HEK293 (cell line): Measurements from ENCODE around the gene DMPK.

Experiments used
- IKZF3 ChIP-seq: fragments of 450-650 bp; IDR thresholded peaks from 2 replicates; pipeline ENCODE4 v1.5.0; 2018; ENCODE audit warnings: missing biosample characterization, mild to moderate bottlenecking, missing genetic modification characterization, moderate library complexity
- MEIS1 ChIP-seq: sonication (generic); formaldehyde crosslinking; IDR thresholded peaks from 2 replicates; pipeline ENCODE4 v1.8.1; 2022; ENCODE audit warnings: missing genetic modification reagents, mild to moderate bottlenecking, borderline replicate concordance
- SCRT2 ChIP-seq: fragments of 450-650 bp; formaldehyde crosslinking; IDR thresholded peaks from 2 replicates; pipeline ENCODE4 v1.5.1; 2016; ENCODE audit warnings: missing biosample characterization, missing genetic modification characterization
- SP3 ChIP-seq: fragments of 450-650 bp; formaldehyde crosslinking; IDR thresholded peaks from 2 replicates; pipeline ENCODE4 v1.5.1; 2016; ENCODE audit warnings: missing biosample characterization, missing genetic modification characterization
- ZBTB20 ChIP-seq: fragments of 450-650 bp; formaldehyde crosslinking; IDR thresholded peaks from 2 replicates; pipeline ENCODE4 v1.5.1; 2016; ENCODE audit warnings: missing biosample characterization, missing genetic modification characterization
- ZBTB26 ChIP-seq: fragments of 450-650 bp; formaldehyde crosslinking; optimal IDR thresholded peaks from 2 replicates; pipeline ENCODE3; 2016; ENCODE audit warnings: missing biosample characterization, mild to moderate bottlenecking, missing genetic modification characterization
- ZFP3 ChIP-seq: fragments of 450-650 bp; formaldehyde crosslinking; IDR thresholded peaks from 2 replicates; pipeline ENCODE4 v1.5.1; 2016; ENCODE audit warnings: low read depth, missing biosample characterization, missing genetic modification characterization
- ZFP69B ChIP-seq: fragments of 450-650 bp; formaldehyde crosslinking; IDR thresholded peaks from 2 replicates; pipeline ENCODE4 v1.5.1; 2016; ENCODE audit warnings: missing biosample characterization, missing genetic modification characterization
- ZIC2 ChIP-seq: fragments of 450-650 bp; formaldehyde crosslinking; IDR thresholded peaks from 2 replicates; pipeline ENCODE4 v1.5.1; 2016; ENCODE audit warnings: missing biosample characterization, missing genetic modification characterization
- ZNF132 ChIP-seq: fragments of 450-650 bp; formaldehyde crosslinking; IDR thresholded peaks from 2 replicates; pipeline ENCODE4 v1.5.1; 2017; ENCODE audit warnings: missing biosample characterization, missing genetic modification characterization, borderline replicate concordance
- ZNF157 ChIP-seq: fragments of 450-650 bp; formaldehyde crosslinking; IDR thresholded peaks from 2 replicates; pipeline ENCODE4 v1.5.1; 2016; ENCODE audit warnings: missing biosample characterization, missing genetic modification characterization
- ZNF26 ChIP-seq: fragments of 450-650 bp; formaldehyde crosslinking; IDR thresholded peaks from 2 replicates; pipeline ENCODE4 v1.5.1; 2016; ENCODE audit warnings: missing biosample characterization, missing genetic modification characterization
- ZNF302 ChIP-seq: fragments of 450-650 bp; formaldehyde crosslinking; IDR thresholded peaks from 2 replicates; pipeline ENCODE4 v1.5.1; 2016; ENCODE audit warnings: missing biosample characterization, missing genetic modification characterization, low read depth
- ZNF394 ChIP-seq: fragments of 450-650 bp; formaldehyde crosslinking; IDR thresholded peaks from 2 replicates; pipeline ENCODE4 v1.5.1; 2016; ENCODE audit warnings: missing biosample characterization, missing genetic modification characterization, mild to moderate bottlenecking, moderate library complexity, borderline replicate concordance
- ZNF423 ChIP-seq: fragments of 450-650 bp; formaldehyde crosslinking; IDR thresholded peaks from 2 replicates; pipeline ENCODE4 v1.5.1; 2016; ENCODE audit warnings: missing biosample characterization, missing genetic modification characterization
- ZNF48 ChIP-seq: fragments of 450-650 bp; formaldehyde crosslinking; IDR thresholded peaks from 2 replicates; pipeline ENCODE4 v1.5.1; 2016; ENCODE audit warnings: missing biosample characterization, missing genetic modification characterization
- ZNF501 ChIP-seq: fragments of 450-650 bp; formaldehyde crosslinking; IDR thresholded peaks from 2 replicates; pipeline ENCODE4 v1.5.1; 2016; ENCODE audit warnings: missing biosample characterization, missing genetic modification characterization
- ZNF529 ChIP-seq: fragments of 450-650 bp; formaldehyde crosslinking; IDR thresholded peaks from 2 replicates; pipeline ENCODE4 v1.5.1; 2017; ENCODE audit warnings: missing genetic modification characterization, missing biosample characterization; ENCODE audit not compliant: insufficient replicate concordance
- ZNF658 ChIP-seq: fragments of 450-650 bp; formaldehyde crosslinking; IDR thresholded peaks from 2 replicates; pipeline ENCODE4; 2016; ENCODE audit warnings: missing biosample characterization, missing genetic modification characterization
- ZNF768 ChIP-seq: fragments of 450-650 bp; formaldehyde crosslinking; IDR thresholded peaks from 2 replicates; pipeline ENCODE4 v1.5.1; 2018; ENCODE audit warnings: missing biosample characterization, mild to moderate bottlenecking, missing genetic modification characterization
- ZNF776 ChIP-seq: fragments of 450-650 bp; formaldehyde crosslinking; IDR thresholded peaks from 2 replicates; pipeline ENCODE4 v1.5.0; 2017; ENCODE audit warnings: missing biosample characterization, missing genetic modification characterization, borderline replicate concordance
- TF ChIP-seq, protein P1 (sequence below): IDR thresholded peaks from 2 replicates; pipeline ENCODE4 v1.6.1; 2011; ENCODE audit warnings: mild to moderate bottlenecking, low read depth, low read length, borderline replicate concordance
- TF ChIP-seq, protein P2 (sequence below): fragments of 450-650 bp; IDR thresholded peaks from 2 replicates; pipeline ENCODE4 v1.5.1; 2018; ENCODE audit warnings: missing biosample characterization, mild to moderate bottlenecking, missing genetic modification characterization
- TF ChIP-seq, protein P3 (sequence below): fragments of 450-650 bp; formaldehyde crosslinking; IDR thresholded peaks from 2 replicates; pipeline ENCODE4 v1.5.1; 2016; ENCODE audit warnings: missing biosample characterization, missing genetic modification characterization
- TF ChIP-seq, protein P4 (sequence below): fragments of 450-650 bp; formaldehyde crosslinking; IDR thresholded peaks from 2 replicates; pipeline ENCODE4 v1.5.1; 2016; ENCODE audit warnings: missing biosample characterization, missing genetic modification characterization, low read depth

Gene DMPK

DNA sequence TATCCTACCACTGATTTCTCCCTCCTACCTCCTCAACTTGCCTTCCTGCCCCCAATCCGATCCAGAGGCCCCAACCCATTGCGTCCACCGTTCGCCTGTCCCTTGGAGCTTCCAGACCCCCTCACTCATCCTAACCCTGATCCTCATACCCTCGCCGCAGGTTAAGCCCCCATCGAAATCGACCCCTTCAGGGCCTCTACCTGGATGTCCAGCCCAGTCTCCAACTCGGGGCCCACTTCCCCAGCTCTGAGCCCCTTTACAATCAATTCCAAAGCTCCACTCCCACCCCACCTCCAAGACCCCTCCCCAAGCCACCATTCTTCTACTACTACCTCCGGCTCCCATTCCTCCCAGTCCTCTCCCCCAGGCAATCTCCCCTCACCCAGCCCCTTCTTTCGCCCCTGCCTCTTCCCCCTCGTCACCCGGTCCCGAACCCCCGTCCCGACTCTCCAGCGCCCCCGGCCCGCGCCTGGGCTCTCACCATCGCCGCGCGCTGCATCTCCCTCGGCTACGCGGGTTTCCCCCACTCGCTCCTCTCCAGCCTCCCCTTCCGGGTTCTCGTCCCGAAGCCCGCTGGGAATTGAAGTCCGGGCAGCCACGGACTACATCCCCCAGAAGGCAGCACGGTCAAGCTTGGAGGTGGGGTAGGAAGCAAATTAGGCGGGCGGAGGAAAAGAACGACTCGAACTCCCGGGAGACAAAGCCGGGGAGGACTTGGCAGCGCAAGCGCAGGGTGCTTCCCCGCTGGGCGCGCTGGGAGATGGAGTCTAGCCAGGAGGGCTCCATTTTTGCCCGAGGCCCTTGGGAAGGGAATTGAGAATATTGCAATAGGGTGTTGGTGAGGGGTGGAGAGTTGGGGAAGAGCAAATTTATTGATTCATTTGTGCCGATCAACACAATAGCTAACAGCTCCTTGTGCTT lies 51.7 kb downstream of the DMPK start, which contains the start of gene FBXO46 (continued):
- TF ChIP-seq, protein P1, sequence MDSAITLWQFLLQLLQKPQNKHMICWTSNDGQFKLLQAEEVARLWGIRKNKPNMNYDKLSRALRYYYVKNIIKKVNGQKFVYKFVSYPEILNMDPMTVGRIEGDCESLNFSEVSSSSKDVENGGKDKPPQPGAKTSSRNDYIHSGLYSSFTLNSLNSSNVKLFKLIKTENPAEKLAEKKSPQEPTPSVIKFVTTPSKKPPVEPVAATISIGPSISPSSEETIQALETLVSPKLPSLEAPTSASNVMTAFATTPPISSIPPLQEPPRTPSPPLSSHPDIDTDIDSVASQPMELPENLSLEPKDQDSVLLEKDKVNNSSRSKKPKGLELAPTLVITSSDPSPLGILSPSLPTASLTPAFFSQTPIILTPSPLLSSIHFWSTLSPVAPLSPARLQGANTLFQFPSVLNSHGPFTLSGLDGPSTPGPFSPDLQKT: no peak
- no peak for TF ChIP-seq ZNF776 (tag by site-specific recombination)
- TF ChIP-seq, protein P2, sequence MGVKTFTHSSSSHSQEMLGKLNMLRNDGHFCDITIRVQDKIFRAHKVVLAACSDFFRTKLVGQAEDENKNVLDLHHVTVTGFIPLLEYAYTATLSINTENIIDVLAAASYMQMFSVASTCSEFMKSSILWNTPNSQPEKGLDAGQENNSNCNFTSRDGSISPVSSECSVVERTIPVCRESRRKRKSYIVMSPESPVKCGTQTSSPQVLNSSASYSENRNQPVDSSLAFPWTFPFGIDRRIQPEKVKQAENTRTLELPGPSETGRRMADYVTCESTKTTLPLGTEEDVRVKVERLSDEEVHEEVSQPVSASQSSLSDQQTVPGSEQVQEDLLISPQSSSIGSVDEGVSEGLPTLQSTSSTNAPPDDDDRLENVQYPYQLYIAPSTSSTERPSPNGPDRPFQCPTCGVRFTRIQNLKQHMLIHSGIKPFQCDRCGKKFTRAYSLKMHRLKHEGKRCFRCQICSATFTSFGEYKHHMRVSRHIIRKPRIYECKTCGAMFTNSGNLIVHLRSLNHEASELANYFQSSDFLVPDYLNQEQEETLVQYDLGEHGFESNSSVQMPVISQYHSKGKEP (tag by site-specific recombination): 0 out of 2 replicates have a peak, but pooled peaks have one; percentile 55
- no peak for TF ChIP-seq ZFP3 (tag by site-specific recombination)
- no peak for TF ChIP-seq MEIS1 (CRISPR knock-in tag)
- TF ChIP-seq ZNF423 (tag by site-specific recombination): peak; percentile 96
- 0 out of 2 replicates have a peak, but pooled peaks have one; percentile 37 for TF ChIP-seq ZFP69B (tag by site-specific recombination)
- TF ChIP-seq, protein P3, sequence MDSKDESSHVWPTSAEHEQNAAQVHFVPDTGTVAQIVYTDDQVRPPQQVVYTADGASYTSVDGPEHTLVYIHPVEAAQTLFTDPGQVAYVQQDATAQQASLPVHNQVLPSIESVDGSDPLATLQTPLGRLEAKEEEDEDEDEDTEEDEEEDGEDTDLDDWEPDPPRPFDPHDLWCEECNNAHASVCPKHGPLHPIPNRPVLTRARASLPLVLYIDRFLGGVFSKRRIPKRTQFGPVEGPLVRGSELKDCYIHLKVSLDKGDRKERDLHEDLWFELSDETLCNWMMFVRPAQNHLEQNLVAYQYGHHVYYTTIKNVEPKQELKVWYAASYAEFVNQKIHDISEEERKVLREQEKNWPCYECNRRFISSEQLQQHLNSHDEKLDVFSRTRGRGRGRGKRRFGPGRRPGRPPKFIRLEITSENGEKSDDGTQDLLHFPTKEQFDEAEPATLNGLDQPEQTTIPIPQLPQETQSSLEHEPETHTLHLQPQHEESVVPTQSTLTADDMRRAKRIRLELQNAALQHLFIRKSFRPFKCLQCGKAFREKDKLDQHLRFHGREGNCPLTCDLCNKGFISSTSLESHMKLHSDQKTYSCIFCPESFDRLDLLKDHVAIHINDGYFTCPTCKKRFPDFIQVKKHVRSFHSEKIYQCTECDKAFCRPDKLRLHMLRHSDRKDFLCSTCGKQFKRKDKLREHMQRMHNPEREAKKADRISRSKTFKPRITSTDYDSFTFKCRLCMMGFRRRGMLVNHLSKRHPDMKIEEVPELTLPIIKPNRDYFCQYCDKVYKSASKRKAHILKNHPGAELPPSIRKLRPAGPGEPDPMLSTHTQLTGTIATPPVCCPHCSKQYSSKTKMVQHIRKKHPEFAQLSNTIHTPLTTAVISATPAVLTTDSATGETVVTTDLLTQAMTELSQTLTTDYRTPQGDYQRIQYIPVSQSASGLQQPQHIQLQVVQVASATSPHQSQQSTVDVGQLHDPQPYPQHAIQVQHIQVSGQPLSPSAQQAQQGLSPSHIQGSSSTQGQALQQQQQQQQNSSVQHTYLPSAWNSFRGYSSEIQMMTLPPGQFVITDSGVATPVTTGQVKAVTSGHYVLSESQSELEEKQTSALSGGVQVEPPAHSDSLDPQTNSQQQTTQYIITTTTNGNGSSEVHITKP (tag by site-specific recombination): peak; percentile 77
- peak; percentile 97 for TF ChIP-seq IKZF3 (tag by site-specific recombination)
- no peak for TF ChIP-seq SCRT2 (tag by site-specific recombination)
- no peak for TF ChIP-seq ZNF768 (tag by site-specific recombination)
- peak; percentile 78 for TF ChIP-seq ZBTB26 (tag by site-specific recombination)
- TF ChIP-seq ZNF394: peak; percentile 36; the same call in 1 of the 2 replicates
- no peak for TF ChIP-seq ZNF48
- no peak for TF ChIP-seq ZNF302 (tag by site-specific recombination)
- TF ChIP-seq ZBTB20 (tag by site-specific recombination): peak; percentile 93
- TF ChIP-seq ZNF26 (tag by site-specific recombination): no peak
- peak; percentile 73; the same call in 1 of the 2 replicates for TF ChIP-seq ZNF501
- peak; percentile 62; the same call in 1 of the 2 replicates for TF ChIP-seq ZIC2 (tag by site-specific recombination)
- TF ChIP-seq, protein P4, sequence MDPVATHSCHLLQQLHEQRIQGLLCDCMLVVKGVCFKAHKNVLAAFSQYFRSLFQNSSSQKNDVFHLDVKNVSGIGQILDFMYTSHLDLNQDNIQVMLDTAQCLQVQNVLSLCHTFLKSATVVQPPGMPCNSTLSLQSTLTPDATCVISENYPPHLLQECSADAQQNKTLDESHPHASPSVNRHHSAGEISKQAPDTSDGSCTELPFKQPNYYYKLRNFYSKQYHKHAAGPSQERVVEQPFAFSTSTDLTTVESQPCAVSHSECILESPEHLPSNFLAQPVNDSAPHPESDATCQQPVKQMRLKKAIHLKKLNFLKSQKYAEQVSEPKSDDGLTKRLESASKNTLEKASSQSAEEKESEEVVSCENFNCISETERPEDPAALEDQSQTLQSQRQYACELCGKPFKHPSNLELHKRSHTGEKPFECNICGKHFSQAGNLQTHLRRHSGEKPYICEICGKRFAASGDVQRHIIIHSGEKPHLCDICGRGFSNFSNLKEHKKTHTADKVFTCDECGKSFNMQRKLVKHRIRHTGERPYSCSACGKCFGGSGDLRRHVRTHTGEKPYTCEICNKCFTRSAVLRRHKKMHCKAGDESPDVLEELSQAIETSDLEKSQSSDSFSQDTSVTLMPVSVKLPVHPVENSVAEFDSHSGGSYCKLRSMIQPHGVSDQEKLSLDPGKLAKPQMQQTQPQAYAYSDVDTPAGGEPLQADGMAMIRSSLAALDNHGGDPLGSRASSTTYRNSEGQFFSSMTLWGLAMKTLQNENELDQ (tag by site-specific recombination): no peak
- TF ChIP-seq ZNF658: no peak
- TF ChIP-seq SP3 (tag by site-specific recombination): peak; percentile 95
- 0 out of 2 replicates have a peak, but pooled peaks have one; percentile 37 for TF ChIP-seq ZNF157 (tag by site-specific recombination)
- TF ChIP-seq ZNF529 (tag by site-specific recombination): no peak
- TF ChIP-seq ZNF132 (tag by site-specific recombination): no peak
